GM08714 (cell line): ENCODE data around the gene KRT75.

Source experiments
- H3K4me3 ChIP-seq: fragments of 200-500 bp; sonication (Bioruptor generic); 2 replicates; pipeline ENCODE4 v1.5.1; 2014; ENCODE audit warnings: mild to moderate bottlenecking, low read length, inconsistent platforms
- ZNF274 ChIP-seq: IDR thresholded peaks from 2 replicates; pipeline ENCODE4 v1.6.1; 2012; ENCODE audit warnings: mild to moderate bottlenecking, low read depth, low read length

KRT75 gene

DNA sequence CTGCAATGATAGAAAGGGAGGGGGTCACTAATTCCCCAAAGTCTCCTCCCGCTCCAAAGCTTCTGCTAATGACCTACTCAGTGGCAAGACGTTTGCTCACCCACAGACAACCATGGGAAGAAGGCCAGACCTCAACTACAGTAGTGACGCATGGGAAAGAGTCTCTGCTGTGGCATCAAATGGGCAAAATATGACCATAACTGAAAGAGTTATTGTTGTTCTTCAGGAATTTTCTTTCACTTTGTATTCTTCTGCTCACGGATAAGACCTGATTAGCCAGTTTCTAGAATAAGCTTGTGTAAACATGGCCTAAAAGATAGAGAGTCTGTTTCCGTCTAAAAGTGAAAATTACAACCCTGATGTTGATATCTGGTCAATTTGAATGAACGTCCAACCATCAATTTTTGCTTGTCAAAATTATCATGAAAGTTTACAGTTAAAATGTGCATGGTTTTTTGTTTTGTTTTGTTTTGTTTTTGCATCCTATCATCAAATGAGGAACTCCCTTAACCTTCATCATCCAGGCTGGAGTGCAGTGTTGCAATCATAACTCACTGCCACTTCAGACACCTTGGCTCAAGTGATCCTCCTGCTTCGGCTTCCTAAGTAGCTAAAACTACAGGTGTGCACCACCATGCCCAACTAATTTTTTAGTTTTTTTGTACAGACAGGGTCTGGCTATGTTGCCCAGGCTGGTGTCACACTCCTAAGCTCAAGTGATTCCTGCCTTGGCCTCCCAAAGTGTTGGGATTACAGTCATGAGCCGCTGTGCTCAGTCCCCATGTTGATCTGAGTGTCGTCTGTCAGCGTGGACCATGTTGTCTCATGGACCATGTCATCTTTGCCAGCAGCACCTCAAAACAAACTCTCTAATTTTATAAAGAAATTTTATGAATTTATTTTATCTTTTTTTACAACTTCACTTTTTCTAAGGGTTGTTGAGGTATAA lies 10.8 kb upstream of the KRT75 start:
- no peak overlapping the region for H3K4me3 ChIP-seq
- TF ChIP-seq ZNF274 = no peak

DNA sequence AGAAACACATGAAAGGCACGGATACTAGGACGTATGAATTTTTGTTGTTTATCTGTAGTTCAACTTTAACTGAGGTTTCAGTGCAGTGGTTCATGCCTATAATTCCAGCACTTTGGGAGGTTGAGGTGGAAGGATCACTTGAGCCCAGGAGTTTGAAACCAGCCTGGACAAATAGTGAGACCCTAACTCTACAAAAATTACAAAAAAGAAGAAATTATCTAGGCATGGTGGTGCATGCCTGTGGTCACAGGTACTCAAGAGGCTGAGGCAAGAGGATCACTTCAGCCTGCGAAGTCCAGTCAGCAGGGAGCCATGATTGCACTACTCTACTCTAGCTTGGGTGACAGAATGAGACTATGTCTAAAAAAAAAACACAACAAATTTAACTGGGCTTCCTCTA lies 9.8 kb upstream of the KRT75 start:
- no peak overlapping the region for H3K4me3 ChIP-seq
- TF ChIP-seq ZNF274 = no peak

DNA sequence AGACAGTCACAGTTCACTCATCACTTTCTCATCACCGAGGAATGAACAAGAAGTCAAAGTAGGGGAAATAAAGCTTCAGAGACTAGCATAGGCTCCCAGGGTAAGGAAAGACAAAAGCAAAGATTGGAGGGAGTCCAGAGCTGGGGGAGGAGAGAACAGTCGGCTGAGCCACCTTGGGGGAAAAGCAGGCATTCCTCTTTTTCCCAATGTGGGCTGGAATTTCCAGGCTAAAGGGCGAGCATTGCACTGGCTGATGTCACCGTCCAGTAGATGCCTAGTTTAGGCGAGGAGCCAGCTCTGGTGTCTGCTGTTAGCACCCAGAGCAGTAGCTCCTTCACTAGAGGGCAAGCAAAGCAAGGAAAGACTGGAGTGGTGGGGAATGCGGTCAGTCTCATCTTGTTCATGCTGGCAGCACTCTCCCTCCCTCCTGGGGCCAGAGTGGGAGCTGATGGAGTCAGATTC lies 8.5 kb upstream of the KRT75 start:
- TF ChIP-seq ZNF274 = no peak
- H3K4me3 ChIP-seq = no peak overlapping the region

DNA sequence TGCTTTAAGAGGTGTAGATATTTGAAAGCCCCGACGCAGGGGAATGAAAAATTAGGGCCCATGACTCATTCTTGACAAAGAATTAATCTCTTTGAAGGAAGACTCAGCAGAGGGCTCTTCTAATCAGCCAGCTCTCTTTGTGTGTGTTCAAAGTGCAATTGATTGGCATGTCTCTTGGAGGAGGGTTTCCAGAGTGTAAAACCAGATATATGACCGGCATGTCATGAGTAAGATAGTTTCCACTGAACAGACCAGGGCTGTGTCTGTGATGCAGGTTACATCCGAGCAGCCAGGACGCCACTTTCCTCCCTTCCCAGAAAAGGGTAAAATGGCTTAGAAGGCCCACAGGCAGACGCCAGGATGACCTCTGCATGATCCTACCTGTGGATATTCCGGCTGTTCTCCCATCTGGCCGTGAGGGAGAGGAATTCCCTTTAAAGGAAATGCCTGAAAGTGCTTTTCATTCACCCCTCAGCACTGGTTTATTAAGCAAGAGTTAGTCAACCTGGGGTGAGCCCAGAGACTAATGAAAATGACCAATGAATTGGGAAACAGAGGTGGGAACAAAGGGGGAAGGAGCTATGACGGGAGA lies 7.2 kb upstream of the KRT75 start:
- no peak for TF ChIP-seq ZNF274
- H3K4me3 ChIP-seq = no peak overlapping the region

DNA sequence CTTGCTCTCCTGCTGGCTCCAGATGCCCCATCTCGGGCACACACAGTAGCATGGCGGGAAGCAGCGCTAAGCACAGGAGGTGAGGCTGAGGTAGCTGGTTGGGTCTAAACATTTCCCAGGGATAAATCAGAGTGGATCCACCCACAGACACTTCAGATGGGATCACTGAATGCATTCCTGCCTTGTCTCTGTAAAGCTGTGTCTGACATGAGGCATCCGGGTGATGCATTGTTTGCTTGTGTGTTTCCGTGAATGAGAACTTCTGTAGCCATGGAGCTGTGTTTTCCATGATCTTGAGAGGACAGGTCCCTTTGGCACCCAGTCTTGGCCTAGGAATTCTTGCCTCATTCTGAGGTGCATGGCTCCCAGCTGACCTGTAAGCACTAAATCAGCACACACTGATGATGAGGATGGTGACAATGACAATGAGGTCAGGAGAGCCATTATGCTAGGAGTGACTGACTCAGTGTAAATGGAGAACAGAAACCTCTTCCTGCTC lies 6.7 kb upstream of the KRT75 start:
- H3K4me3 ChIP-seq = no peak overlapping the region
- no peak for TF ChIP-seq ZNF274

DNA sequence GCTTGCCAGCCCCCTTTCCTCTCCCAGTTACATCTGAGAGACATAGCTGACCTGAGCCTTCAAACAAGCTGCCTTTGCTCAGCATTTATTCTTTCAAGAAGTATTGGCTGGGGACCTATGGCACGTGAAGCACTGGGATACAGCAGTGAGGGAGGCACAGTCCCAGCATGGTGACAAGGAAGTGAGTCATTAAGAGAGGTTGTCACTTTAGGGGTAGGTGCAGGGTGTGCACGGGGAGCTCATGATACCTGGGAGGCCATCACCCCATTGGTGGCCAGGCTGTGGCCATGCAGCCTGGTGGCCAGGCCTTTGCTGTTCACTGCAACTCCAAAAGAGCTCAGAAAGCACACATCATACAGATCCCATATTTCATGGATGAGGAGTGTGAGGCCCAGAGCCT lies 5.7 kb upstream of the KRT75 start:
- no peak for TF ChIP-seq ZNF274
- no peak overlapping the region for H3K4me3 ChIP-seq

DNA sequence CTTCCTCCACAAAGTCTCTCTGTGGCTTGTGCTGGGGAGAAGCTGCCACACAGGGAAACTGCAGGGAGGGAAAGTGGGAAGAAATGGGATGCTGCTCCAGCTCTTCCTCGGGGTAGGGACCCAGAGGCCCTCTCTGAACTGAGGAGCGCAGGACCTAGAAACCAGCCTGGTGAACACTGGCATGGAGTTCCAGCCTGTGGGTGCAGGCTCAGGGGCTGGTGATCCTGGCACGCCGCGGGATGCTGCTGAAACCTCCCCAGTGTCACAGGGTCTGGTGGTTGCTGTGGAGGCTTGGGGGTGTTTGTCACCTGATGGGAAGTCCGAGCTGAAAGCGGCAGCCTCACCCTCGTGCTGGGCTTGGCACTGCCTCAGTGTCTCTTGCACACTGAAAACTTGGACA lies 5.2 kb upstream of the KRT75 start:
- no peak overlapping the region for H3K4me3 ChIP-seq
- no peak for TF ChIP-seq ZNF274

DNA sequence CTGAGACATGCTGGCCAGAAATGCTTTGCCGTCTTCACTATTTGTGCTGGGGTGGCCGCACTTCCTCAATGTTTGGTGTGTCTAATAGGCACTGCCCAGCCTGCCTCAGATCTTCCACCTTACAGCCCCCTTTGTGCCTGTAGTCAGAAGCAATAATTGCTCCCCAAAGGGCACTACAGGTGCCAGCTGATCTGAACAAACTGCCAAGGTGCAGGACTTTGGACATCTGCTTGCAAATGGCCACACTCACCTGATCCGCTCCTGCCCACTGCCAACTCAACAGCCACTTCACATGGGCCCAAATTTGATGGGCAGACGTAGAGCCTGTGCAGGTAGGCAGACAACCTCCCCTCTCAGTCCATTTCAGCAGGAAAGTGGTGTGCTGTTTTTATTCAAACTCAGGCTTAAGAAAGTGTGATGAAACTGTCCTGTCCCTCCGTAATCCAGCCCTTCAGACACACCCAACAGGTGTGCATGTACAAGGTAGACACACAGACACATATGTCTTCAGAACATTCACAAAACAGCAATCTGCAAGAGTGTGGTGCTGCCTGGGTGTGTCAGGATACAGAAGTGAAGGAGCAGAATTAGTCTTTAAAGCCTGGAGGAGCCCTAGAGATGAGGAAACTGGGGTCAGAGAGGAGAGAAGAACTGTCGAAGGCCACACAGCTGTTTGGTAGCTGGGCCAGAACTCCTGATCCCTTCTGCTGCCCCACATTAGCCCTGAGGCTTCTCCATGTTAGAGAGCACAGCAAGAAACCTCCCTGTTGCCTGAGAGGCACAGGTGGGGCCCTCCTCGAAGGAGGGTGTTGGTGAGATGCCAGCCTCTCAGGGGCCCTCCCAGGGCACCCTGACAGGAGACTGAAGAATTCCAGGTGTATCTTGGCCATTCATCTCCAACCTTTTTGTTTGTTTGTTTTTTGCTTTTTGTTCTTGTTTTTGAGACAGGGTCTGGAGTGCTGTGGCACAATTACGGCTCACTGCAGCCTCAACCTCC lies 4.4 kb upstream of the KRT75 start:
- H3K4me3 ChIP-seq = no peak overlapping the region
- TF ChIP-seq ZNF274 = no peak

DNA sequence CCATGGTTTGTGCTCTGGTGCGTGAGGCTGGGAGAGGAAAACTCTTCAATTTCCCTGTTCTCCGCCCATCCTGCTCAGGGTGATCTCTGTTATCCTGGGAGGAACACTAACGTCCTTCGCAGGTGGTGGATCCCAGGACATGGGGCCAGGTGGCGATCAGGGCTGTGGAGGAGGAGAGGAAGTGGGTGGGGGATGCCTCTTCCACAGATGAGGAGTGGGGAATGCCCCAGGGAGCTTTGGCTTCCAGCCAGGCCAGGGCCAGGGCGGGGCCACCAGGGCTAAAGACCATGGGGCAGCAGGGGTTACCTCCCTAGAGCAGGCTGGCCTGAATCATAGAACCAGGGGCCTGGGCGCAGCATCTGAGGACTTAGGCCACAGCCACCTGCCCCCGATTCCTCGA lies 3.3 kb upstream of the KRT75 start:
- TF ChIP-seq ZNF274 = no peak
- no peak overlapping the region for H3K4me3 ChIP-seq

DNA sequence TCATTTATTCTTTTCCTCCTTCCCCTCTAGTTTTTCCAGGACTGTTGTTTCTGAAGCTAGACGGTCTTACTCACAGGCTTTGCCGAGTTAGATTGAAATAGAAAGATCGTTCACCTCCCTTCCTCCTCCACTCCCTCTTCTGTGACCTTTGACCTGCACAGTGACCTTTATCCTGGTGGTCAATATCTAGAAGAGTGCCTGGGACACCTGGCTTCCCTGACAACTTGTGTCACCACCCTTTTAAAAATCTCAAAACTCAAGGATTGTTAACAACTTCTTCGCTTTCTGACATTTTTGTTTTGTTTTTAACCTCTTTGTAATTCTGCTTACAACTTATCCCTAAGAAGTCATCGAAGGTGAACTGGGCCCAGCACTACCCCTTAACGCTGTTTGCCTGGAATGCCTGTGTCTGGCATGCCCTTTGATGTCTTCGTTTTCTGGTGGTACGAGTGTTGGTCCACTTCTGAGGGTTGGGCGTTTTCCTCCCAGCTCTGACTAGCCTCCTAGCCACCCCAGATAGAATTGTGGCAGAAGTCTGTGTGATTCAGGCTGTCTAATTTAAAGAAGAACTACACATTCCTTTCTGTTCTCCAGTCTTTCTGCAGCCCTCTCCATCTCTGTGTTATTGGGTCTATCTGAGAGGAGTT lies 2.8 kb upstream of the KRT75 start:
- H3K4me3 ChIP-seq = no peak overlapping the region
- TF ChIP-seq ZNF274 = no peak

DNA sequence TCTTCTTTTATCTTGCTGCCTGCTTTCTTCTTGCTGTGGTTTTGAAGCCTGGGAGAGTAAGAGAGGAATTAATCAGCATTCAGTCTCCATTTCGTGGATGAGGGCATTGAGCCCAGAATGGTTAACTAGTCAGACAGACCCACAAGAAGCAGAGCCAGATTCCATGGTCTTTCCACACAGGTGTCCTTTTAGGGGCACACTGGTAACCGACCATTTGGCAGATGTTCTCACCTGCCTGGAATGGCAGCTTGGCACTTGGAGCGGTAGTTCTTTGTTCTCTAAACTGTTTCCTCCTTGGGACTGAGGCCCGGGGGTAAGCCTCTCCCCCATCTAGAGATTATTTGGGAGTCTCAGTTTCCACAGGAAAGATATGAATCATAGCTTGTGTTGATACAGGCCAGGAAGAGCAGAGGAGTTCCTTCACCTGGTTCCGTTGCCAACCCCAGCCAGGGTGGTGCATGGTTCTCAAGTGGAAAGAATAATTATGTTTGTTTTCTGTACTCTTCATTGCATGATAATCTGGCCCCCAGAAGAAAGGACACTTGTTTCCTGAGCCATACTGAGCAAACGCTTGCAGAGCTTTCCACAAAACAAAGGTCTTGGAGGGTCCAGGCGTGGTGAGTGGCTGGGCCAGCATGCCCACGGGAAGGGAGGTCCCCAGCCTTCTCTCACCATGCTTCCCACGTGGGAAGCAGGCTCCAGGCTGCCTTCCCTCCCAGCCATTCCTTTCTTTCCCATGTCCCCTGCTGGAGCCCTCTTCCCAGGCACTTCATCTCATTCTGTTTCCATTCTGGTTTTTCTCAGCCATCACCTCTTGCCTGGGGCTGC lies 2.0 kb upstream of the KRT75 start:
- no peak overlapping the region for H3K4me3 ChIP-seq
- no peak for TF ChIP-seq ZNF274

DNA sequence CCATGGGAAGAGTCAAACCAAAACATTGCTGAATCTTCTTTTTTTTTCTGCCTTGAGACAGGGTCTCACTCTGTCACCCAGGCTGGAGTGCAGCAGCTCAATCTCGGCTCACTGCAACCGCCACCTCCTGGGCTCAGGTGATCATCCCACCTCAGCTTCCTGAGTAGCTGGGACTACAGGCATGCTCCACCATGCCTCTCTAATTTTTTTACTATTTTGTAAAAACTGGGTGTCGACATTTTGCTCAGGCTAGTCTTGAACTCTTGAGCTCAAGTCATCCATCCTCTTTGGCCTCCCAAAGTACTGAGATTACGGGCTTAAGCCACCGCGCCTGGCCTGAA lies 1.5 kb upstream of the KRT75 start:
- no peak for TF ChIP-seq ZNF274
- H3K4me3 ChIP-seq = no peak overlapping the region

DNA sequence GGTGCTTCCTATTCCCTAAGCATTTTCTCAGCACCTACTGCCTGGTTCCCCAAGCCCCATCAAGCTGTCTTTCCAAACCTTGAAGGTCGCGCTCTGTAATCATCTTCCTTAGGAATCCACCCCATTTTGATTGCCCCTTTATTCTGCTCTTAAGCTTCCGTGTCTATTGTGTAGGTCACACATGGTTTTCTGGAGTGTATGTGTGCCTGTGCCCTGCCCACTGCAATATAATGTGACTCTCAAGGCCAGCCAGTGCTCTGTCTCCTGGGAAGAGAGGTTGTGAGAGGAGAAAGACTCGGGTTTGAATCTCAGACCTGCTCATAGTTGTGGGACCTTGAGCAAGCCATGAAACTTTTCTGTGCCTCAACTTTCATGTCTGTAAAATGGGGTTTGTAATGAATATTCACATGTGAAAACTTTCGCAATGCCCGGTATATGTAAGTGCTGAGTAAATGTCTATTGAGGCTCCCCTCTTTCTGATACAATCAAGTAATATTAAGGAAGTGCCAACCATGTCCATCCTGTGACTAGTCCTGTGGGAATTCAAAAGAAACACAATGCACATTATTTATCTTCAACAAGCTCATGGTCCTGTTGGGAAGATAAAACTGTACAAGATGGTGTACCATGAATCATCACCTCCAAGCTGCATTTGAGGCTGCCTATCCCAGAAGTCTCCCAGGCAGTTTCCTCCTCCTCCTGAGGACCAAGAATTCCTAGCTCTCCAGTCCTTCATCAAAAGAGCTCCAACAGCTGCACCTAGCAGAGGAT lies 774 bp upstream of the KRT75 start:
- no peak for TF ChIP-seq ZNF274
- H3K4me3 ChIP-seq = no peak overlapping the region
